Non-pigmented ciliary epithelial cell (primary cell): ENCODE measurements around the gene ETFB.

ENCODE experiments used
- DNase-seq: peaks from one replicate; pipeline ENCODE4 v3.0.0-alpha.2; 2010; ENCODE audit warnings: low read depth

Gene ETFB

DNA sequence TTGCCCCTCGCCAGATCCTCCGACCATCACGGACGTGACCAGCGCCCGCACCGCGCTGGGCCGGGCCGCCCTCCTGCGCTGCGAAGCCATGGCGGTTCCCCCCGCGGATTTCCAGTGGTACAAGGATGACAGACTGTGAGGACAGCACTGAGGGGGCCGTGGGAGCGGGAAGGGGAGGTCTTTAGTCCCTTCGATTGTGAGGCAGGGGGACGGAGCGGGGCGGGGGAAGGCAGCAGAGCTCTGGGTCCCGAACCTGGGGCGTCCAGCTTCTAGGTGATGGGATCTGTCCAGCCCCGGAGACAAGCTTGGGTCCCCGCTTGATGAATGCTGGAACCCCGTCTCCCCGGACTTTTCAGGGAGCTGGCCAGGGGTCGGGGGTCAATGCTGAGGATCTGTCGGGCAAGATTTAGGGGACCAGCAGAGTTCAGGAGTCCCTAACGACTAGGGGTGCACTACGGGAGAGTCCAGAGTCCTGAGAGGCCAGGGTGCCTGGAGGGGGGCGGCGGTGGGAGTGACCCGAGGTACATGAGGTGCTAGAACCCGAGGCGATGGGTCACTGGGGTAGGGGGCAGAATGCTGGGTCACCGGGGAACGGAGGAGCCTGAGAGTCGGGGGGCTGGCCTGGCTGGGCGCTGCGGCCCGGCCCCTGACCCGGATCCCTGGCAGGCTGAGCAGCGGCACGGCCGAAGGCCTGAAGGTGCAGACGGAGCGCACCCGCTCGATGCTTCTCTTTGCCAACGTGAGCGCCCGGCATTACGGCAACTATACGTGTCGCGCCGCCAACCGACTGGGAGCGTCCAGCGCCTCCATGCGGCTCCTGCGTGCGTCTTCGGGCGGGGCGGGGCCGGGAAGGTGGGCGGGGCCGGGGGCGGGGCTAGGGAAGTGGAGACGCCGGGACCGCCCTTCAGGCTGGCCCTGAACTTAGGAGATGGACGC lies 38.9 kb downstream of the ETFB start:
- no peak for DNase-seq

DNA sequence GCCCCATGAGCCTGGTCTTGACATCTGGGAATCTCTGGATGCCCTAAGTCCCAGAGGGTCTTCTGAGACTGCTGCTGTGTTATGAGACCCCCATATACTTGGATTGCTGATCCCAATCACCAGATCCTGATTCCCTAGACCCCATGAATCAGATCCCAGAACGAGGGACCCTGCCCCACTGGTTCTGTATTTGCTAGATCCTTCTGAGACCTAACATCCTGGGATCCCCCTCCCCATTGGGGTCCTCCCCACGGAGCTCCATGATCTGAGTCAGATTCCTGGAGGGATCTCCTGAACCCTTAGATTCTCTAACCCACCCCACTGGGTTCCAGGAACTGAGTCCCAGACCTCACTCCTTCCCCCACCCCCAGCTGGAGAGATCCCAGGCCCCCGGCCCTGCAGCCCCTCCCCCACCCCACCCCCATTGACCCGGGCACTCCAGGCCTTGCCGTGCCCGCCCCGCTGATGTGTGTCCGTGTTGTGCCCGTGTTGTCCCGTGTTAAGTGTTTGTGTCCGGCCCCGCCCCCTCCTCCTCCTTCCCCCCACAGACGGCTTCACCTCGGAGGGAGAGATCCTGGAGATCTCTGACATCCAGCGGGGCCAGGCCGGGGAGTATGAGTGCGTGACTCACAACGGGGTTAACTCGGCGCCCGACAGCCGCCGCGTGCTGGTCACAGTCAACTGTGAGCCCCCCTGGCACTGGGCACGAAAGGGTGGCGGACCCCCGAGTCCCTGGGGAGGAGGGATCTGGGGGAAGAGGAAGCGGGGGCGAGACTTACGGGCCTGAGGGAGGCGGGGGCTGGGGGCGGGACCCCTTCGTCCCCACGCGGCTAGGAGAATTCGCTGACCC lies 39.7 kb downstream of the ETFB start:
- no peak for DNase-seq

DNA sequence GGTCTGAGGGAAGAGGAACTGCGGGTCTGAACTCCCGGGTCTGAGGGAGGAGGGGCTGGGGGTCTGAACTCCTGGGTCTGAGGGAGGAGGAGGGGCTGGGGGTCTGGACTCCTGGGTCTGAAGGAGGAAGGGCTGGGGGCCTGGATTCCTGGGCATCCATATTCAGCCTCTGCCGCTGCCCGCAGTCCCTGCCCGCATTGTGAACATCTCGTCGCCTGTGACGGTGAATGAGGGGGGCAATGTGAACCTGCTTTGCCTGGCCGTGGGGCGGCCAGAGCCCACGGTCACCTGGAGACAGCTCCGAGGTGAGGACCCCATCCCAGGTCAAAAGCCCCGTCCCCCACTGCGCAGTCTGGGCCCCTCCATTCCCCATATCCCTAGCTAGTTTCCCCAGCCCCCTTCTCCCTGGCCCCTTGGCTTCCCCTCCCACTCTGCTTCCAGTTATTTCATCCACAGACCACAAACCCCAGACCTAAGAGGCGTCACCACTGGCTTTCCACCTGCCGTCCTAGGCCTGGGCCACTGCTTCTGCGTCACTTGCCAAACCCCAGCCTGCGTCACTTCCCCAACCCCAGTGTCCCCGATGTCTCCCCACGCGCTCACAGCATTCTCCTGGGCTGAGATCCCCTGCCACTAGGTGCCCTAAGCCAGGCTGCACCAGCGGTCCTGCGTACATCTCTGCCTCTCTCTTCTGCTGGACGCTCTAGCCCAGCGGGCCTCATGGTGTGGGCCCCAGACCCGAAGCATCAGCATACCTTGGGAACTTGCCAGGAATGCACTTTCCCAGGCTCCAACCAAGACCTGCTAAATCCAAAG lies 40.8 kb downstream of the ETFB start:
- no peak for DNase-seq

DNA sequence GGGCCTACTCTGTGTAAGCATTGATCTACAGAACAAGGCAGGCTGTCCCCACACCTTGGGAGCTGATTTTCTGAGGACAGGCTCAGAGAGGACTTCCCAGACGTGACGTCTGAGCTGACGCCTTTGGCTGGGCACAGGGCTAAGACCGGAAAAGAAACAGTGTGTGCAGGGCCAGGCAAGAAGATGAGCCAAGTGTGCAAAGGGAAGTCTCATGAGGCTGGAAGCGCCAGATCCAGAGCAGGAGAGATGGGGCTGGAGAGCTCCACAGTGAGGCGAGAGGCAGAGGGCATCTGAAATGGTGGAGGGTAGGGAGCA lies 42.1 kb downstream of the ETFB start:
- no peak for DNase-seq

DNA sequence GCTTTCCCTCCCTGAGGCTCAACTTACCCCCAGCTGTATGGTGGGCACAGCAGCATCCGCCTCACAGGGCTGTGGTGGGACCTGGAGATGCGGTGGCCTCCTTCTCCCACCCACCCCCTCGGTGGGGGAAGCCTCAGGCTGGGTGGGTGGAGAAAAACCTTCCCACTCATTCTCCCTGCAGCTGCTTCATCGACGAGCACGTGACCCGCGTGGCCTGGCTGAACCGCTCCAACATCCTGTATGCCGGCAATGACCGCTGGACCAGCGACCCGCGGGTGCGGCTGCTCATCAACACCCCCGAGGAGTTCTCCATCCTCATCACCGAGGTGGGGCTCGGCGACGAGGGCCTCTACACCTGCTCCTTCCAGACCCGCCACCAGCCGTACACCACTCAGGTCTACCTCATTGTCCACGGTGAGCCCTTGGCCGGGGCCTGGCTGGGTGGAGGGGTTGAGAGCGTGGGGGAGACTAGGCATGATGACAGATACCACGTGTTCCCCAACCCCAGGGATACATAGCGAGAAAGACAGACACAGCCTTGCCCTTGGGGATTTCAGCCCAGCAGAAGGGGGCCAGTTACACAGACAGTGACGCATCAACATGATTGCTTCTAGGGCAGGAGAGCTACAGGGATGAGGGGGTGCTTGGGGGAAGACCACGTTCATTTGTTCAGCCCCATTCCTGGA lies 42.6 kb downstream of the ETFB start:
- DNase-seq, result no peak

DNA sequence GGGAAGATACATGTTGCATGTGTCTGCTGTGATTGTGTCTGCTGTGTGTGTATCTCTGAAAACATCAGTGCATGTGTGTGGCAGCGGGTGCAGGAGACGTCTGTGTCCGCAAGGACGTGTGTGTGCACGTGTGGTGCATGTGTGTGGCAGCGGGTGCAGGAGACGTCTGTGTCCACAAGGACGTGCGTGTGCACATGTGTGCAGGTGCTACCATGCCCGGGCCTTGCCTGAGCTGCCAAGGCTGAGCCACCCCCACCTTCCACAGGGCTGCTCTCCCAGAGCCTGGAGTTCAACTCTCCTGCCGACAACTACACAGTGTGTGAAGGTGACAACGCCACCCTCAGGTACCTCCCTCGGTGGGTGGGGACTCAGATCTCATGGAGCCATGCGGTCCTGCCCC lies 44.4 kb downstream of the ETFB start:
- no peak for DNase-seq

DNA sequence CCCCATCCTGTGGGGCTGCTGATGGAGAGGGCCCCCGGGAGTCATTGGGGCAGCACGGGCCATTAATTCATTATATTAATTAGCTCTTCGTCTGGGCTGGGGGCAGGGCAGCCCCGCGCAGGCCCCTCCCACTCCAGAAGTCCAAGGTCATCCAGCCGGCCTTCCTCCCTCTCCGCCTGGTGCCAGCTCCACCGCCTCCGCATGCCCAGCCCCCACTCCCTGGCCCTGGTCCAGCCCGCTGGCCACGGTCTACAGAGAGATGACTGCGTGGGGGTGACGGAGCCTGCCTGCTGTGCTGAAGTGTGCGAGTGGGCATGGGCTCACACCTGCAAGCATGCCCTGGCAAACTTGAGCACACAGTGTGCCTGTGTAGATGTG lies 45.9 kb downstream of the ETFB start:
- DNase-seq, result no peak

DNA sequence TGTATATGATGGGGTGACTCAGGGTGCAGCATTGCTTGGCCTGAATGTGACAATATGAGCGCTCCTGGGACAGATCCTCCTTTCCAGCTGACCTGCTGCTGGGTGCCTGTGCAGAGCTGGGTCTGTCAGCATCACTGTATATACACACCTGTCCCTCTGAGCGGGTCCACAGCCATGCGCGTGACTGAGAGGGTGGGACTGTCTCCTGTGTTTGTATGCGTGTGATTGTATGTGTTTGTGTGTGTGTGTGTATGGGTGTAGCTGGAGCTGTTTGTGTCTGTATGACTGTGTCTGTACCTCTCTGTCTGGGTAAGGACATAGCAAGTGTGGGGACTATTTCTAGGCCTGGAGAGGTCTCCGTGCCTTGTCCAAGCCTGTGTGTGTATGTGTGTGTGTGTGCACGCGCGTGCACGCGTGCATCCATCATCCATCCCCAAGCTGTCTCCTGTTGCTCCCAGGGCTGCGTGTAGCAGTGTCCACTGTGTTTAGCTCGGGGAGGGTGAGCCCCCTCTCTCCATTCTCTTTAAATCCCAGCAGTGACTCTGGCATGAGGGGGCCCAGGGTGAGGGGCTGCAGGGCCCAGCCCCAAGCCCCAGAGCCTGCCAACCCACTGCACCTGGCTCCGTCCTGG lies 46.4 kb downstream of the ETFB start:
- no peak for DNase-seq

DNA sequence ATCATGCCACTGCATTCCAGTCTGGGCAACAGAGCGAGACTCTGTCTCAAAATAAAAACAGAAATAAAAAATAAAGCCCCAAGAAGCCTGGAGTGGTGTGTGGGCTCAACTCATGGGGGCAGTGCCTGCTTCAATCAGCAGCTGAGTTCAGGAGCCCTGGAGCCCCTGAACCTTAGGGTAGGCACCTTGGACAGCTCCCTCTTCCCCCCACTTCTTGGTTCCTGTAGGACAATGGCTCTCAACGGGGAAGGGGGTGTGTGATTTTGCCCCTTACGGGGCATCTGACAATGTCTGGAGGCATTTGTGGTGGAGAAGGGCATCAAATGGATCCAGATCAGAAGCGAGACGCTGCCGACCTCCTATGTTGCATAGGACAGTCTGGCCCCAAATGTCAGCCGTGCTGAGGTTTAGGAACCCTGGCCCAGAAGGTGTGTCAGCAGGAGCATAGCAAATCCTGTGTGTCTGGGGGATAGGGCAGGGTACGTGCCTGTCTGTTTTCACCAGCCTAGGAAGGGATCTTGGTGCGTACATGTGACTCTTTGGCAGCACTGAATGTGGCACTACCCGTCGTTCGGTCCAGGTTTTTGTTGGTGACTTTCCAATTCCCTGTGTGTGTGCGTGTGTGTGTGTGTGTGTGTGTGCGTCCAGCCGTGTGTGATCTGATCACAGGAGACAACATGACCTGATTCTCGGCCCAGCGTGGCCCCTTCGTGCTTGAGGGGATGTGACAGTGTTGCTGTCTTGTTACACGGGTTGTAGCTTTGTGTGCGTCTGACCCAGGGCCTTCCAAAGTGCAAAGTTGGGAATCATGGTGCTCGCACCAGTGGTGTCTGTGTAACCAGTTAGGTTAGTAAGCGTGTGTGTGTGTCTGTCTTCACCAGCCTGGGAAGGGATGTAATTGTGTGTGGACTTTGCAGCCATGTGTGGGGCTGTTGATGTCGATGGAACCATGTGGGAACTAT lies 47.2 kb downstream of the ETFB start:
- no peak for DNase-seq

DNA sequence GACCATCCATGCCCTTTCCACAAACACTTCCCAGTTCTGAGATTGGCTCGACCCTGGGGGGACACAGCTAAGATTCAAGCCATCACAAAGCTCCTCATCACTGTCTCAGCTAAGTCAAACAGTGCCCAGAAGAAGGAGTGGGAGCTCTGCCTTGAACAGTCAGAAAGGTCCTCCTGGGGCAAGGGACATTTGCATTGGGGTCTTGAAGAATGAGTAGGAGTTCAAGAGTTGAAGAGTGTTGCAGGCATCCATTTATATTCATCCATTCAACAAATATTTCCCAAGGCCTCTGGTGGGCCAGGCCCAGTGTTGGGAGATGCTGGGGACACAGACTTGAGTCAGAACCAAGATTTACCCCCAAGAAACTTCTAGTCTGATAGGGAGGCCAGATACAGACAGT lies 48.2 kb downstream of the ETFB start:
- no peak for DNase-seq

DNA sequence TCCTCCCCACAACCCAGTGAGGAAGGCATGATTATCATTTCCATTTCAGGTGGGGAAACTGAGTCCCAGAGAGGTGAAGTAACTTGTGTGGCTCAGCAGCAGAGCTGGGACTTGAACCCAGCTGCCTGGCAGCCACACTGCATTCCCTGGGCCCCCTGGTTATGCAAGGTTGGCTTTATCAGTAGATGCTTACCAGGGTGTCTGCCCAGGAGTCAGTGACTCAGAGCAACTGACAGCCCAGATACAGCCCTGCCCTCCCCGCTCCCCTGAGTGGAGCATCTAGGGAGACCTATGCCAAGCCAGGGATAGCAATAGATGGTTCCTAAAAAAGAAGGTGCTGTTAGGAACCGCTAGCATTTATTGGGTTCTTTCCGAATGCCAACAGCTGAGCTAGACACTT lies 48.8 kb downstream of the ETFB start:
- DNase-seq, result no peak

DNA sequence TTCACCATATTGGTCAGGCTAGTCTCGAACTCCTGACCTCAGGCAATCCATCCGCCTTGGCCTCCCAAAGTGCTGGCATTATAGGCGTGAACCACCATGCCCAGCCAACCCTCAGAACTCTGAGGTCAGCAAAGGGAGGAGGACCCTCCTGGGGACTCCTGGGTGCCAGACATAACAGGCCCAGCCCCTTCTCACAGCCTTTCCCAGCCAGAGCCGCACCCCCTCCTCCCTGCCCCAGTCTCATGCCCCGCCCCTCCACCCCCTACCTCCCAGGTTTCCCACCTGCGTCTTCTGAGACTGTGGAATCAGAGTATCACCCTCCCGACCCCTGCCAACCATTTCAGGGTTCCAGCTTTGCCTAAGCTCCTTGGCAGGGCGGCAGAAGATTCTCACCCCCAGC lies 49.5 kb downstream of the ETFB start:
- DNase-seq, result no peak

DNA sequence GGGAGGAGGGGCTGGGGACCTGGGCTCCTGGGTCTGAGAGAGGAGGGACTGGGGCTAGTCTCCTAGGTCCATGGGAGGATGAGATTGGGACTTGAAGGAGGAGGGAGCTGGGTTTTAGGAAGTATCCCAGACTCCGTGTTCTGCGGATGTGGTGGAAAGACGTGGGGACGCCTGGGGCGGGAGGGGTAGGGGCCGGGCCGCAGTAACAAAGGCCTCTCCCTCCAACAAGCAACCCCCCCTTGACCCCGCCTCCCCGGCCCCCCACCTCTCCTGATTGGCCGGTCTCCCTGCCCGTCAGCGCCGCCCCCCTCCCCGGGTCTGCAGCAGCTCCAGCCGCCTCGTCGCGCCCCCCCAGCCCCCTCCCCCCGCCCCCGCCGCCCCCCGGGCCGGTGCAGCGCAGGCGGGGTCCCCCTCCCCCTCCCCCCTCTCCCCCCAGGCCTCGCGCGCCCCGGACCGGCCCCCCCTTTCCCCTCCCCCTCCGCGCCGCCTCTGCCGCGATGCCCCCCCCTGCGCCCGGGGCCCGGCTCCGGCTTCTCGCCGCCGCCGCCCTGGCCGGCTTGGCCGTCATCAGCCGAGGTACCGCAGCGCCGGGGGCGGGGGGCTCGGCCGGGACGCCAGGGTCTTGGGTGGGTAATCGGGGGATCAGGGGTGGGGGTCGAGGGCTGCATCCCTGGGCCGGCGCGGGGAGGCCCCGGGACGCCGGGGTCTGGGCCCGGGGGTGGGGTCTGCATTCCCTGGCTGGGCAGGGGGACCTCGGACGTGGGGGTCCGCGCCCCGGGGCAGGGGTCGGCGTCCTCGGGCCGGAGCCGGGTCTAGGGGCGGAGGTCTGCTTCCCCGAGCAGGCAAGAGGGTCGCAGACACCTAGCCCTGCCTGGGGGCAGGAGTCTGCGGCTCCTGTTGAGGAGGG lies 54.6 kb downstream of the ETFB start, which contains the start of gene IGLON5:
IGLON5 (plus strand) TSS at position 294 of the 907 bp plus-strand sequence; CDS start at position 498, 204 bp downstream.
- no peak for DNase-seq

DNA sequence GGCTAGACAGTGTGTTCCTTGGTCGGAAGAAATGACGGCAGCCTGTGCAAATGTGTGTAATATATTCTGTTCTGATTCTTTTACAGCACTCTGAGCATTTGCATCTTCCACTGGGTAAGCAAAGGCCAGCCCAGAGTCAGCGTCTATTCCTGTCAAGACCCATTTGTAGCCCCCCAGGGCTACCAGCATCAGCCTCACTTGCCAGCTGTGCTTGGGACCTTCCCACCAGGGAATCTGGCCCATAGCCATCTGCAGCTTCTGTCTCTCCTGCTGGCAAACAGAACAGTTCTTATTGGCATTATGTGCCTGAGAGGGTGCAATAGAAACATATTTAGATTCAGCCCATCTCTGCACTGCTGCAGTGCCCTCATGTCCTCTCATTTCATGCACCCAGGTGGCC lies 60.7 kb downstream of the ETFB start:
- DNase-seq, result no peak

DNA sequence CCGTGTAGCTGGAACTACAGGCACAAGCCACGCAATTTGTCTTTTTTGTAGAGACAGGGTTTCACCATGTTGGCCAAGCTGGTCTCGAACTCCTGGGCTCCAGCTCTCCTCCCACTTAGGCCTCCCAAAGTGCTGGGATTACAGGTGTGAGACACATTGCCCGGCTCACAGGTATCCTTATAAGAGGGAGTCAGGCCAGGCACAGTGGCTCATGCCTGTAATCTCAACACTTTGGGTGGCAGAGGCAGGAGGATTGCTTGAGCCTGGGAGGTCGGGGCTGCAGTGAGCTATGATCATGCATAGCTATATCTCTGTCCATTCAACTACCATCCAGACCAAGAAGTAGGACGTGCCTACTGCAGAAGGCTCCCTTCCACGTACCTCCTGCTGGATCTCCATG lies 64.9 kb downstream of the ETFB start:
- DNase-seq, result no peak

DNA sequence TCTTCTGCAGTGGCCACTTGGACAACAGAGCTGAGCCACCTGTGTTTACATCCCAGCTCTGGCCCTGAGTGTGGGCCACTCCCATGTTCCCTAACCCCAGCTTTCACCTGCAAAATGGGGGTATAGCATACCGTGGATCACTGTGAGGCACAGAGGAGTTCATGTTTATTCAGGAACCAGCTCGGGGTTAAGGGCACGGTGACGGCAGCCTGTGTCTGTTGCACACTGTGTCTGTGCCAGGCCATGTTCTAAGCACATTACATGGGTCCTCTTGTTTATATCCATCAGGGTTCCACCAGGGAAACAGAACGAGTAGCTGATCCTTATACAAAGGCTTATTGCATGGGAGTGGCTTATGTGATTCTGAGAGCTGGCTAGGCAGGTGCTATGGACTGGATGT lies 68.8 kb downstream of the ETFB start:
- no peak for DNase-seq

DNA sequence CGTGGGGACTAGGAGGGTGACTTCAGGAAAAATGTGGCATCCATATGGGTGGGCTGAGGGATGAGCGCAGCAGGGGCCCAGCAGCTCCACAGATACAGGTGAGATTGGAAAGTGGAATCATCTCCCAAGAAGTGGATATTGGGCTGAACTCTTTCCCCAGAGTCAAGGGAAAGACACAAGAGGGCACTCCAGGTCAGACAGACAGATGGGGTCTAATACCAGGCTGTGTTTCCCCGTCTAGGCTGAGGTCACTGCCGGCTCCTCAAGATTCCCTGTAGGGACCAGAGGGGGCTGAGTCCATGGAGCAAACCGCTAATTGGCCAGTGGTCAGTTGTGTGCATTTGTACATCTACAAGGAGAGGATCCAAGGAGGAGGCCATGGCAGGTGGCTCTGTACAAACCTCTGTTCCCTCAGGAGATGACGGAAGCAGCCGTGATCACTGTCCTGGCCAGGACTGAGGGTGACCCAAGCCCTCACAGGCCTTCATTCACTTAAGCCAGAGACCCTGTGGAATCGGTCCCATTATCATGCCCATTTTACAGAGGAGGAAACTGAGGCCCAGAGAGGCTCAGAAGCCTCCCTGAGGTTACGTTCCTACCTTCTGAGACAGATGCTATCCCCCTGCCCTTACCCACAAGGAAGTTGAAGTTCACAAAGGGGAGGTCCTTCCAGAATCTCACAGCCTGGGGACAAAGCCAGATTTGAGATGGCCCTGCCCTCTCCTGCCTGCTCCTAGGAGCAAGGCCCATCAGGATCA lies 69.7 kb downstream of the ETFB start:
- DNase-seq, result no peak

DNA sequence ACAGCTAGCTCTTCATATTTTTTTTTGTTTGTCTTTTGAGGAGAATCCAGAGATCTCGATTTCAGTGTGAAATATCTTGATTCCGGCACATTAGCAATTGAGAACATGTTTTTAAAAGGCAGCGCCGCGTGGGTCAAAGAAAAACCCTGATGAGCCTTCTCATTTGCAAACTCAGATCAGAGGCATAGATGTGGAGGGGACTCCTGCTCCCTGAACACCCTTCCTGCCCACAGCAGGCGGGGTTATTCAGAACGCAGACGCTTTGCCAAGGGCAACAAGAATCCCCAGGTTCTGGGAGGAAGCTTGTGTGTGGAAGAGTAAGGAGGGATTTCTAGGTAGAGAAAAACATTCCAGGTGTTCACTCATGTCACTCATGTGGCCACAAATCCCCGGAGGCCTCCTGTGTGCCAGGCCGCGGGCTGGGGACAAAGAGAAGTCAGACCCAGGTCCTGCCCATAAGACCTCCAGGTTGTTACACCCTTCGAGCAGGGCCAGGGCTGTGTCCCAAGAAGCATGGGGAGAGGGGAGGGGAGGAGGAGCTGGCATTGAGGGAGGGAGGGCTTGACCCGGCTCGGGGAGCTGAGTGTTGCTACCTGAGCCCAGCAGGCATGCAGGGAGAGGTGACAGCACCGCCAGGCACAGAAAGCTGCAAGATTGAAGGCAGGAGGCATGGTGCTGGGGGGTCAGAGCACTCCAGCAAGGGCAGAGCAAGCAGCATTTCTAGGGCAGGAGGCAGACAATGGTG lies 70.6 kb downstream of the ETFB start:
- no peak for DNase-seq
